K562 (cell line): ENCODE results near the gene B4GALT1. TPM values are rescaled to one million over a fixed set of nuclear protein-coding genes. Genes with fewer than 3 reads are reported as not detected.

Experiments
- CBX3 ChIP-seq, 2 experiments: IDR thresholded peaks; 1 replicate in 1 of 2; 2 replicates in 1 of 2; pipeline ENCODE4 v1.6.1; 2012; ENCODE audit warnings: inconsistent platforms in 2 of 2, low read length in 2 of 2, borderline replicate concordance in 1 of 2, control low read depth in 1 of 2
- CLOCK ChIP-seq: fragments of 250-450 bp; sonication (Bioruptor Pico); IDR thresholded peaks from 2 replicates; pipeline ENCODE4 v1.4.0; 2020; ENCODE audit warnings: mild to moderate bottlenecking, moderate library complexity, borderline replicate concordance
- HEY1 ChIP-seq: fragments of 250-450 bp; sonication (Bioruptor Pico); IDR thresholded peaks from 2 replicates; pipeline ENCODE4 v1.5.0; 2020; ENCODE audit warnings: mild to moderate bottlenecking, moderate library complexity, borderline replicate concordance
- HOXB6 ChIP-seq: fragments of 250-450 bp; sonication (Bioruptor Pico); IDR thresholded peaks from 2 replicates; pipeline ENCODE4 v1.5.1; 2022; ENCODE audit warnings: mild to moderate bottlenecking, borderline replicate concordance
- ILF3 ChIP-seq: fragments of 450-650 bp; IDR thresholded peaks from 2 replicates; pipeline ENCODE4 v1.6.1; 2018; ENCODE audit warnings: antibody characterized with exemption, mild to moderate bottlenecking, moderate library complexity, borderline replicate concordance
- MAFF ChIP-seq: IDR thresholded peaks from 2 replicates; pipeline ENCODE4 v1.6.1; 2012; ENCODE audit warnings: low read length, improper control_type of control experiment
- MLLT1 ChIP-seq, 2 experiments: fragments of 450-650 bp; IDR thresholded peaks; 2 replicates each; pipeline ENCODE4 v1.6.1; 2016
- RBM14 ChIP-seq: fragments of 200-400 bp; formaldehyde crosslinking; IDR thresholded peaks from 2 replicates; pipeline ENCODE4 v1.6.1; 2018; ENCODE audit warnings: low read depth, mild to moderate bottlenecking, low read length, moderate library complexity, borderline replicate concordance; ENCODE audit not compliant: insufficient read depth
- RBM15 ChIP-seq: fragments of 200-400 bp; formaldehyde crosslinking; IDR thresholded peaks from 2 replicates; pipeline ENCODE4 v1.6.1; 2018; ENCODE audit warnings: mild to moderate bottlenecking, low read length, moderate library complexity; ENCODE audit not compliant: insufficient read depth
- SREBF1 ChIP-seq: fragments of 150-350 bp; IDR thresholded peaks from 2 replicates; pipeline ENCODE4 v1.6.1; 2014; ENCODE audit warnings: antibody characterized with exemption, low read depth, low read length, borderline replicate concordance
- ZNF143 ChIP-seq: sonication (generic); formaldehyde crosslinking; IDR thresholded peaks from 2 replicates; pipeline ENCODE4 v1.9.0; 2022; ENCODE audit warnings: mild to moderate bottlenecking, missing genetic modification reagents
- ZNF253 ChIP-seq: fragments of 250-450 bp; sonication (Bioruptor Pico); conservative IDR thresholded peaks from 2 replicates; pipeline ENCODE4 v1.6.1; 2021; ENCODE audit warnings: mild to moderate bottlenecking
- ZNF511 ChIP-seq: sonication (generic); formaldehyde crosslinking; IDR thresholded peaks from 2 replicates; pipeline ENCODE4 v1.8.0; 2022; ENCODE audit warnings: mild to moderate bottlenecking, missing genetic modification reagents
- ZNF584 ChIP-seq: fragments of 200-800 bp; sonication (Bioruptor generic); IDR thresholded peaks from 2 replicates; pipeline ENCODE4 v1.6.1; 2016; ENCODE audit warnings: low read depth, mild to moderate bottlenecking, missing genetic modification characterization, missing compliant biosample characterization
- polyA plus RNA-seq, 8 experiments: library from polyadenylated mRNA; depleted of rRNA in 4 of 8; stranded (reverse) in 5 of 8; unstranded in 3 of 8; fragments of >200 nt; fragmentation: Nextera tagmentation in 2 of 8; fragmentation: Illumina TruSeq in 1 of 8; extraction: Ambion mirVana in 2 of 8; extraction: Trizol in 1 of 8; gene quantifications; 2 replicates each; pipeline versions ENCODE4 v1.2.1 to v1.2.3, GENCODE V29; 2011 to 2014; ENCODE audit warnings: inconsistent platforms in 1 of 8, missing spikeins in 1 of 8
- total RNA-seq, 7 experiments: library from RNA; depleted of rRNA in 6 of 7; stranded (reverse); fragments of >200 nt in 6 of 7; fragmentation: Illumina TruSeq in 2 of 7; extraction: Trizol in 2 of 7; gene quantifications; 2 replicates each; pipeline versions ENCODE4 v1.2.1 to v1.2.3, GENCODE V29; 2011 to 2021; ENCODE audit warnings: low replicate concordance in 1 of 7

B4GALT1 gene
- total and polyA plus RNA-seq, 9 of the 15 experiments (the other 6 are each of a cell fraction or from before 2014, with no cell fraction given): 4.1 to 26.8 (median 7.1) TPM

- no peak for TF ChIP-seq ZNF584
- TF ChIP-seq MAFF: no peak
- TF ChIP-seq MLLT1 (IDR thresholded peaks at IDR 0.05): no peak
- no peak for TF ChIP-seq RBM15
- no peak for TF ChIP-seq CBX3 (IDR thresholded peaks at IDR 0.05; ENCODE audit: borderline replicate concordance in 1 of 2, low read length in 2 of 2)
- TF ChIP-seq CLOCK: no peak
- no peak for TF ChIP-seq ILF3
- TF ChIP-seq HEY1 (CRISPR knock-in tag): no peak
- TF ChIP-seq RBM14: no peak
- no peak for TF ChIP-seq ZNF253
- TF ChIP-seq ZNF511: no peak
- no peak for TF ChIP-seq HOXB6
- TF ChIP-seq ZNF143: no peak
- no peak for TF ChIP-seq SREBF1
Measured at GRCh38 chr9:33081128-33081851, 85.8 kb downstream of the B4GALT1 start (continued).
